ENCODE data around the gene SKAP2.

DNA sequence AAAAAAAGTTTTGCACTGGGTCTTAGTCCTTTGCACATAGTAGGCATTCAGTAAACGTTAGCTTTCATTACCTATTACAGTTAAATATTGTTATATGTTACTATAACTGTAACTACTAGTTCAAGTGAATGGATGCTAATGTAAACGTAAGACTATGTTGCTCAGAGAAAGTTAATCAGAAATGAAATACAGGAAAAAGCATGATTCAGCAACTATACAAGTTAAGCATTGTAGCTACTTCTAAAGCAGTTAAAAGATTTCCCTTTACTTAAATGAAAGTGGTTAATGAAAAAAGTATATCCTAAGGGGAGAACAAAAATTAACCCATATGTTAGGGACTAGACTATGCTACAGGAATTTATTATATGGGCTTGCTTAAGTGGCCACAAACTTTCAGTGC lies 121.2 kb downstream of the SKAP2 start:
- TF ChIP-seq, protein P1, sequence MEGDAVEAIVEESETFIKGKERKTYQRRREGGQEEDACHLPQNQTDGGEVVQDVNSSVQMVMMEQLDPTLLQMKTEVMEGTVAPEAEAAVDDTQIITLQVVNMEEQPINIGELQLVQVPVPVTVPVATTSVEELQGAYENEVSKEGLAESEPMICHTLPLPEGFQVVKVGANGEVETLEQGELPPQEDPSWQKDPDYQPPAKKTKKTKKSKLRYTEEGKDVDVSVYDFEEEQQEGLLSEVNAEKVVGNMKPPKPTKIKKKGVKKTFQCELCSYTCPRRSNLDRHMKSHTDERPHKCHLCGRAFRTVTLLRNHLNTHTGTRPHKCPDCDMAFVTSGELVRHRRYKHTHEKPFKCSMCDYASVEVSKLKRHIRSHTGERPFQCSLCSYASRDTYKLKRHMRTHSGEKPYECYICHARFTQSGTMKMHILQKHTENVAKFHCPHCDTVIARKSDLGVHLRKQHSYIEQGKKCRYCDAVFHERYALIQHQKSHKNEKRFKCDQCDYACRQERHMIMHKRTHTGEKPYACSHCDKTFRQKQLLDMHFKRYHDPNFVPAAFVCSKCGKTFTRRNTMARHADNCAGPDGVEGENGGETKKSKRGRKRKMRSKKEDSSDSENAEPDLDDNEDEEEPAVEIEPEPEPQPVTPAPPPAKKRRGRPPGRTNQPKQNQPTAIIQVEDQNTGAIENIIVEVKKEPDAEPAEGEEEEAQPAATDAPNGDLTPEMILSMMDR (IDR thresholded peaks at IDR 0.05): no peak
- no peak for TF ChIP-seq POLR2A (IDR thresholded peaks at IDR 0.05)

Data from thyroid gland (tissue), 4 donors.